GM12872 (cell line): ENCODE results near the gene POLA1.

Experiments
- CTCF ChIP-seq: IDR thresholded peaks from 3 replicates; pipeline ENCODE4 v1.5.1; 2011; ENCODE audit warnings: low read depth, mild to moderate bottlenecking, low read length, moderate library complexity; ENCODE audit not compliant: insufficient read depth

POLA1 gene

GRCh38 chrX:24657671-24658386, 35.9 kb upstream of the POLA1 start:
- no peak for TF ChIP-seq CTCF

GRCh38 chrX:24658421-24658820, 35.3 kb upstream of the POLA1 start:
- no peak for TF ChIP-seq CTCF

- no peak for TF ChIP-seq CTCF
These were observed 34.6 kb upstream of the POLA1 start for GRCh38 chrX:24659106-24659505.

GRCh38 chrX:24659646-24660045, 34.1 kb upstream of the POLA1 start:
- no peak for TF ChIP-seq CTCF

- TF ChIP-seq CTCF = no peak
These were observed 32.4 kb upstream of the POLA1 start for GRCh38 chrX:24661292-24661691.

GRCh38 chrX:24662352-24662751, 31.4 kb upstream of the POLA1 start:
- TF ChIP-seq CTCF = no peak

GRCh38 chrX:24668111-24668510, 25.6 kb upstream of the POLA1 start:
- no peak for TF ChIP-seq CTCF
